Suprapubic skin (tissue), 3 donors: ENCODE results near the gene PRDM1.

Experiments used
- EP300 ChIP-seq: sonication (generic); formaldehyde crosslinking; IDR thresholded peaks from one replicate; pipeline ENCODE4 v1.6.1; 2017; ENCODE audit warnings: antibody characterized with exemption
- POLR2A ChIP-seq, 2 donors: fragments of 450-650 bp; IDR thresholded peaks; one replicate each; pipeline ENCODE4 v1.6.1; 2017; ENCODE audit warnings: antibody characterized with exemption in 2 of 2, mild to moderate bottlenecking in 2 of 2, moderate library complexity in 2 of 2
- TF ChIP-seq, protein P1 (sequence below), 2 donors: fragments of 200-600 bp in 1 of 2; fragments of 450-650 bp in 1 of 2; sonication (generic) in 1 of 2; IDR thresholded peaks; one replicate each; pipeline ENCODE4 v1.5.1; 2016 to 2019; ENCODE audit warnings: antibody characterized with exemption in 2 of 2, mild to moderate bottlenecking in 1 of 2, moderate library complexity in 1 of 2

DNA sequence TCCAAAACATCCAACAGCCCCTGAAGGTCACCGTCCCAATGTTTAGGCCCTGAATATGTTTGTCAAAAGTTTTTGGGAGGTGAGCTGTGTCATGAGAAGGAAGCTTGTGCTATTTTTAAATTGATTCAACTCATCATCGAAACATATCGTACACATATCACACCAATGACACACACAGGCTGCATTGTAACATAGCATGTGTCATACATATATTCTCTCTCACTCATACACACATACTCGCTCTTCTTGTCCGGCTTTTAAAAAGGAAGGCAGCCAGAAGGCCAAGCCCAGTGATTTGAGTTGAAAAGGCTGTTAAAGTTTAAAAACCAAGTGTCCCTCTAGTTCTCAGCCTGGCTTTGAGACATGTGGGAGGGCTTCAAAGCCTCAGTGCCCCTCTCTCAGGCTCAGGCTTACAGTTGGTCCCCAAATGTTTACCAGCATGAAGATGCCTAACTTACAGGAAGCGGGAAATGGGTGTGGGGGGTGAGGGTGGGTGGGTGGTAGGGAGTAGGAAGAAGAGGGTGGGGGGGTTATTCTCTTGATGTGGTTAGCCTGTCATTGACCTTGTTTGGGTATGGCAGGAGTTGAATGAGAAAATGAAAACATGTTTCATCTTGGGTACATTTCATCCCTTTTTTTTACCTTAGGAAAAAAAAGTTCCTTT is 3.3 kb upstream of the PRDM1 start:
- TF ChIP-seq, protein P1, sequence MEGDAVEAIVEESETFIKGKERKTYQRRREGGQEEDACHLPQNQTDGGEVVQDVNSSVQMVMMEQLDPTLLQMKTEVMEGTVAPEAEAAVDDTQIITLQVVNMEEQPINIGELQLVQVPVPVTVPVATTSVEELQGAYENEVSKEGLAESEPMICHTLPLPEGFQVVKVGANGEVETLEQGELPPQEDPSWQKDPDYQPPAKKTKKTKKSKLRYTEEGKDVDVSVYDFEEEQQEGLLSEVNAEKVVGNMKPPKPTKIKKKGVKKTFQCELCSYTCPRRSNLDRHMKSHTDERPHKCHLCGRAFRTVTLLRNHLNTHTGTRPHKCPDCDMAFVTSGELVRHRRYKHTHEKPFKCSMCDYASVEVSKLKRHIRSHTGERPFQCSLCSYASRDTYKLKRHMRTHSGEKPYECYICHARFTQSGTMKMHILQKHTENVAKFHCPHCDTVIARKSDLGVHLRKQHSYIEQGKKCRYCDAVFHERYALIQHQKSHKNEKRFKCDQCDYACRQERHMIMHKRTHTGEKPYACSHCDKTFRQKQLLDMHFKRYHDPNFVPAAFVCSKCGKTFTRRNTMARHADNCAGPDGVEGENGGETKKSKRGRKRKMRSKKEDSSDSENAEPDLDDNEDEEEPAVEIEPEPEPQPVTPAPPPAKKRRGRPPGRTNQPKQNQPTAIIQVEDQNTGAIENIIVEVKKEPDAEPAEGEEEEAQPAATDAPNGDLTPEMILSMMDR (IDR thresholded peaks at IDR 0.05): no peak
- TF ChIP-seq POLR2A (IDR thresholded peaks at IDR 0.05) (no peak), EP300 (no peak)
